Measurements from ENCODE around the gene LAMB4. TPM values are rescaled to one million over a fixed set of nuclear protein-coding genes. Genes with fewer than 3 reads are reported as not detected.

The LAMB4 gene
- total and polyA plus RNA-seq, 7 experiments from 2014 or later = 0.17 TPM; not detected in 6

- Histone ChIP-seq H3K9me3 (ENCODE audit: control insufficient read depth in 2 of 3, low read length in 3 of 3) (no peaks in the 10 kb centered on the region), H3K27ac (ENCODE audit: low read depth, low read length) (no peak overlapping the region), H3K36me3 (ENCODE audit: control insufficient read depth in 2 of 3, insufficient read depth in 3 of 3, low read length in 3 of 3) (no peaks in the 10 kb centered on the region), H3K4me1 (ENCODE audit: control insufficient read depth in 2 of 2, insufficient read depth in 2 of 2, low read length in 2 of 2) (peaks cover 0 to 3% of the 10 kb centered on the region in 2 donors), H3K4me3 (ENCODE audit: low read length) (peak overlapping the region; percentile 20), H3K27me3 (ENCODE audit: control insufficient read depth in 2 of 2, insufficient read depth in 2 of 2, low read length in 2 of 2) (peaks cover 0 to 13% of the 10 kb centered on the region in 2 donors)
- DNase-seq = no peak
- H3K9me3 Mint-ChIP-seq = peaks cover 0 to 3% (median 0%) of the 10 kb centered on the region in 11 donors
- CTCF ChIA-PET = no interaction called here
- POLR2A ChIA-PET = no interaction called here
- peaks cover 12 to 33% (median 24%) of the 10 kb centered on the region in 7 donors for H3K4me1 Mint-ChIP-seq
- no peak overlapping the region for H3K27ac Mint-ChIP-seq
- ATAC-seq = no peak
- peaks cover 0 to 5% (median 0%) of the 10 kb centered on the region in 5 donors for H3K36me3 Mint-ChIP-seq
- peaks cover 49 to 83% (median 54%) of the 10 kb centered on the region in 5 donors for H3K27me3 Mint-ChIP-seq
- intact Hi-C loops (cut with micrococcal nuclease) = no loop called here
- peak overlapping the region; percentile 38 to 89 (median 79) for H3K4me3 Mint-ChIP-seq
Measured at GRCh38 chr7:108001764-108002725, 128.1 kb downstream of the LAMB4 start.

- ATAC-seq = no peak
- Histone ChIP-seq H3K36me3 (ENCODE audit: control insufficient read depth in 2 of 3, insufficient read depth in 3 of 3, low read length in 3 of 3) (no peaks in the 10 kb centered on the region), H3K9me3 (ENCODE audit: control insufficient read depth in 2 of 3, low read length in 3 of 3) (no peaks in the 10 kb centered on the region), H3K27me3 (ENCODE audit: control insufficient read depth in 2 of 2, insufficient read depth in 2 of 2, low read length in 2 of 2) (peaks cover 0 to 13% of the 10 kb centered on the region in 2 donors), H3K4me3 (ENCODE audit: low read length) (peak overlapping the region; percentile 20), H3K27ac (ENCODE audit: low read depth, low read length) (no peak overlapping the region), H3K4me1 (ENCODE audit: control insufficient read depth in 2 of 2, insufficient read depth in 2 of 2, low read length in 2 of 2) (peaks cover 0 to 3% of the 10 kb centered on the region in 2 donors)
- H3K4me1 Mint-ChIP-seq = peaks cover 12 to 33% (median 24%) of the 10 kb centered on the region in 7 donors
- no peak overlapping the region for H3K27ac Mint-ChIP-seq
- no peak for DNase-seq
- intact Hi-C loops (cut with micrococcal nuclease) = no loop called here
- ChIA-PET POLR2A (no interaction called here), CTCF (no interaction called here)
- peak overlapping the region; percentile 38 to 89 (median 79) for H3K4me3 Mint-ChIP-seq
- H3K36me3 Mint-ChIP-seq = peaks cover 0 to 5% (median 0%) of the 10 kb centered on the region in 5 donors
- H3K27me3 Mint-ChIP-seq = peaks cover 43 to 84% (median 52%) of the 10 kb centered on the region in 5 donors
- peaks cover 0 to 3% (median 0%) of the 10 kb centered on the region in 11 donors for H3K9me3 Mint-ChIP-seq
Measured at GRCh38 chr7:108000875-108001763, 129.0 kb downstream of the LAMB4 start.

- Mint-ChIP-seq H3K4me3 (no peak overlapping the region), H3K4me1 (peaks cover 12 to 31% (median 21%) of the 10 kb centered on the region in 7 donors), H3K9me3 (peaks cover 0 to 2% (median 0%) of the 10 kb centered on the region in 11 donors), H3K27me3 (peaks cover 46 to 85% (median 55%) of the 10 kb centered on the region in 5 donors), H3K36me3 (peaks cover 0 to 5% (median 0%) of the 10 kb centered on the region in 5 donors), H3K27ac (no peak overlapping the region)
- no peak overlapping the region for H3K4me3 ChIP-seq (ENCODE audit: low read length)
- H3K4me1 ChIP-seq (ENCODE audit: control insufficient read depth in 2 of 2, insufficient read depth in 2 of 2, low read length in 2 of 2) = peaks cover 0 to 3% of the 10 kb centered on the region in 2 donors
- intact Hi-C loops (cut with micrococcal nuclease) = no loop called here
- H3K27ac ChIP-seq (ENCODE audit: low read depth, low read length) = no peak overlapping the region
- CTCF ChIA-PET = no interaction called here
- DNase-seq = no peak
- H3K9me3 ChIP-seq (ENCODE audit: control insufficient read depth in 2 of 3, low read length in 3 of 3) = no peaks in the 10 kb centered on the region
- H3K36me3 ChIP-seq (ENCODE audit: control insufficient read depth in 2 of 3, insufficient read depth in 3 of 3, low read length in 3 of 3) = no peaks in the 10 kb centered on the region
- ATAC-seq = no peak
- H3K27me3 ChIP-seq (ENCODE audit: control insufficient read depth in 2 of 2, insufficient read depth in 2 of 2, low read length in 2 of 2) = peaks cover 0 to 13% of the 10 kb centered on the region in 2 donors
- POLR2A ChIA-PET = no interaction called here
Measured at GRCh38 chr7:107999779-108000560, 130.2 kb downstream of the LAMB4 start.

GRCh38 chr7:107998660-107999480 is 131.3 kb downstream of the LAMB4 start:
- POLR2A ChIA-PET = no interaction called here

GRCh38 chr7:107998150-107998549 is 132.0 kb downstream of the LAMB4 start:
- H3K4me1 ChIP-seq (ENCODE audit: control insufficient read depth in 2 of 2, insufficient read depth in 2 of 2, low read length in 2 of 2) = peaks cover 0 to 3% of the 10 kb centered on the region in 2 donors
- no peak overlapping the region for H3K4me3 Mint-ChIP-seq
- DNase-seq (no peak), ATAC-seq (no peak)
- intact Hi-C loops (cut with micrococcal nuclease) = no loop called here
- H3K27ac Mint-ChIP-seq = no peak overlapping the region
- peaks cover 0 to 4% of the 10 kb centered on the region in 2 donors for H3K27me3 ChIP-seq (ENCODE audit: control insufficient read depth in 2 of 2, insufficient read depth in 2 of 2, low read length in 2 of 2)
- POLR2A ChIA-PET = no interaction called here
- H3K36me3 Mint-ChIP-seq = peaks cover 0 to 2% (median 0%) of the 10 kb centered on the region in 5 donors
- H3K4me1 Mint-ChIP-seq = peaks cover 5 to 18% (median 11%) of the 10 kb centered on the region in 7 donors
- peaks cover 37 to 83% (median 53%) of the 10 kb centered on the region in 5 donors for H3K27me3 Mint-ChIP-seq
- no peak overlapping the region for H3K4me3 ChIP-seq (ENCODE audit: low read length)
- no peaks in the 10 kb centered on the region for H3K36me3 ChIP-seq (ENCODE audit: control insufficient read depth in 2 of 3, insufficient read depth in 3 of 3, low read length in 3 of 3)
- H3K27ac ChIP-seq (ENCODE audit: low read depth, low read length) = no peak overlapping the region
- CTCF ChIA-PET = no interaction called here
- no peaks in the 10 kb centered on the region for H3K9me3 Mint-ChIP-seq
- no peaks in the 10 kb centered on the region for H3K9me3 ChIP-seq (ENCODE audit: control insufficient read depth in 2 of 3, low read length in 3 of 3)

More at GRCh38 chr7:107998660-107999480, 131.3 kb downstream of the LAMB4 start:
- intact Hi-C loops (cut with micrococcal nuclease) = no loop called here
- no peaks in the 10 kb centered on the region for H3K9me3 ChIP-seq (ENCODE audit: control insufficient read depth in 2 of 3, low read length in 3 of 3)
- H3K4me1 ChIP-seq (ENCODE audit: control insufficient read depth in 2 of 2, insufficient read depth in 2 of 2, low read length in 2 of 2) = peaks cover 0 to 3% of the 10 kb centered on the region in 2 donors
- Mint-ChIP-seq H3K27ac (no peak overlapping the region), H3K4me3 (no peak overlapping the region), H3K36me3 (peaks cover 0 to 2% (median 0%) of the 10 kb centered on the region in 5 donors), H3K4me1 (peaks cover 8 to 24% (median 14%) of the 10 kb centered on the region in 7 donors), H3K9me3 (no peaks in the 10 kb centered on the region), H3K27me3 (peaks cover 39 to 83% (median 53%) of the 10 kb centered on the region in 5 donors)
- no peak for DNase-seq
- no peak overlapping the region for H3K4me3 ChIP-seq (ENCODE audit: low read length)
- CTCF ChIA-PET = no interaction called here
- H3K27me3 ChIP-seq (ENCODE audit: control insufficient read depth in 2 of 2, insufficient read depth in 2 of 2, low read length in 2 of 2) = peaks cover 0 to 4% of the 10 kb centered on the region in 2 donors
- no peak overlapping the region for H3K27ac ChIP-seq (ENCODE audit: low read depth, low read length)
- no peaks in the 10 kb centered on the region for H3K36me3 ChIP-seq (ENCODE audit: control insufficient read depth in 2 of 3, insufficient read depth in 3 of 3, low read length in 3 of 3)
- no peak for ATAC-seq
